ENCODE measurements around the gene C20orf204. TPM values are rescaled to one million over a fixed set of nuclear protein-coding genes. Genes with fewer than 3 reads are reported as not detected.
A peak's percentile ranks its signal among the peaks of the same experiment; 100 is the strongest.

The C20orf204 gene
- total RNA-seq, 4 donors from 2014 or later: 0.26 to 0.57 (median 0.57) TPM; not detected in 1

DNA sequence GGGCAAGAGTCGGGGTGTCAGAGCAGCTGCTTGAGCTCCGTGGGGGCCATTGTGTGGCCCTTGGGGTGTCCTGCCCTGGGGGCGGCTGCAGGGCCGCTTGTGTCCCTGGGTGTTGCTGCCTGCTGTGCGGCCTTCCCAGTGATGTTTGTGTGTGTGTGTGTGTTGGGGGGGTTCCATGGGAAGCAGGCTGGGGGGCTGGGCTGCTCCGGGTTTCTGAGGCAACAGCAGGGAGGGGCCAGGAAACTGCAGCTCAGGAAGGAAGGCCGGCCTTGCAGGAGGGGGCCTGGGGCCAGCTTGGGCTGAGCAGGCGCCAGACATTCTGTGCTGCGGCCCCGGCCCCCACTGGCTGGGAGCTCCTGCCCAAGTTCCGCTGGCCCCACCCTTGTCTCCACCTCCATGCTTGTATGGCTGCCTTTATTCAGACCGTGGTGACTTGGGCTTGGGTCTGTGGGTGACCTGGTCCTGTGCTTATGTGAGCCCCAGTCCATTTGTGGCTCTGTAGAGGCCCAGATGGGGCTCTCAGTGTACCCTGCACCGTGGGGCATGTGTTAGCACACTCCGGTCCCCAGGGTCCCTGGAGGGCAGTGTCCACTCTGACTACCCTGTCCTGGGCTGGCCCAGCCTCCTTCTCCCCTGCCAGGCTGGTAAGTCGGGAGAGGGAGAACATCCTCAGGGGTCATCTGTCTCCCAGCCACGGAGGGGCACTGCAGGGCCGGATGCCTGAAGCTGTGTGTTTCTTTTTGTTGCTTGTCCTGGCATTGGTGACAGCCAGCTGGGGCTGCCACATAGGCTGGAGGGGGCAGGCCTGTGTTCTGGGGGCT lies 18.1 kb downstream of the C20orf204 start:
- no peaks in the 10 kb centered on the region for H3K9me3 ChIP-seq
- WGBS, 2 donors: 12 to 26% methylated on average over 5 to 6 of the region's 17 CpGs
- intact Hi-C loops (cut with DNase I): no loop called here
- no peak for DNase-seq
- no peaks in the 10 kb centered on the region for H3K36me3 ChIP-seq
- peak overlapping the region in 2 of 4 donors; percentile 11 to 32 for H3K4me3 ChIP-seq
- peaks cover 34 to 87% (median 43%) of the 10 kb centered on the region in 3 donors for H3K4me1 ChIP-seq
- H3K27me3 ChIP-seq: peaks cover 0 to 81% (median 10%) of the 10 kb centered on the region in 4 donors
- TF ChIP-seq POLR2A (IDR thresholded peaks at IDR 0.05): peak in 1 of 4 donors; percentile 26
- TF ChIP-seq, protein P1, sequence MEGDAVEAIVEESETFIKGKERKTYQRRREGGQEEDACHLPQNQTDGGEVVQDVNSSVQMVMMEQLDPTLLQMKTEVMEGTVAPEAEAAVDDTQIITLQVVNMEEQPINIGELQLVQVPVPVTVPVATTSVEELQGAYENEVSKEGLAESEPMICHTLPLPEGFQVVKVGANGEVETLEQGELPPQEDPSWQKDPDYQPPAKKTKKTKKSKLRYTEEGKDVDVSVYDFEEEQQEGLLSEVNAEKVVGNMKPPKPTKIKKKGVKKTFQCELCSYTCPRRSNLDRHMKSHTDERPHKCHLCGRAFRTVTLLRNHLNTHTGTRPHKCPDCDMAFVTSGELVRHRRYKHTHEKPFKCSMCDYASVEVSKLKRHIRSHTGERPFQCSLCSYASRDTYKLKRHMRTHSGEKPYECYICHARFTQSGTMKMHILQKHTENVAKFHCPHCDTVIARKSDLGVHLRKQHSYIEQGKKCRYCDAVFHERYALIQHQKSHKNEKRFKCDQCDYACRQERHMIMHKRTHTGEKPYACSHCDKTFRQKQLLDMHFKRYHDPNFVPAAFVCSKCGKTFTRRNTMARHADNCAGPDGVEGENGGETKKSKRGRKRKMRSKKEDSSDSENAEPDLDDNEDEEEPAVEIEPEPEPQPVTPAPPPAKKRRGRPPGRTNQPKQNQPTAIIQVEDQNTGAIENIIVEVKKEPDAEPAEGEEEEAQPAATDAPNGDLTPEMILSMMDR (IDR thresholded peaks at IDR 0.05): peak in 1 of 6 experiments; percentile 17
- peak overlapping the region; percentile 33 to 82 (median 62) for H3K27ac ChIP-seq

- DNase-seq: no peak
- peak overlapping the region; percentile 24 to 83 (median 70) for H3K27ac ChIP-seq
- intact Hi-C loops (cut with DNase I): no loop called here
- H3K4me3 ChIP-seq: no peak overlapping the region
- peaks cover 29 to 75% (median 43%) of the 10 kb centered on the region in 3 donors for H3K4me1 ChIP-seq
- TF ChIP-seq, protein P1 (IDR thresholded peaks at IDR 0.05): no peak
- no peak for TF ChIP-seq POLR2A (IDR thresholded peaks at IDR 0.05)
- H3K27me3 ChIP-seq: peaks cover 0 to 68% (median 4%) of the 10 kb centered on the region in 4 donors
- WGBS, 2 donors: 61 to 69% methylated on average over 3 to 8 of the region's 9 CpGs
- no peaks in the 10 kb centered on the region for H3K9me3 ChIP-seq
- no peaks in the 10 kb centered on the region for H3K36me3 ChIP-seq
Observed at GRCh38 chr20:64055396-64055892, 19.5 kb downstream of the C20orf204 start.

- Histone ChIP-seq H3K4me3 (peak overlapping the region in 1 of 4 donors; percentile 49), H3K27me3 (peaks cover 0 to 62% (median 2%) of the 10 kb centered on the region in 4 donors), H3K27ac (peak overlapping the region; percentile 24 to 83 (median 70)), H3K36me3 (no peaks in the 10 kb centered on the region), H3K9me3 (no peaks in the 10 kb centered on the region), H3K4me1 (peaks cover 29 to 69% (median 43%) of the 10 kb centered on the region in 3 donors)
- 75% methylated on average over 7 of the region's 22 CpGs; no CpG with 5 or more reads in 1 of the 2 donors for WGBS, 2 donors
- TF ChIP-seq, protein P1 (IDR thresholded peaks at IDR 0.05): peak in 2 of 6 experiments; percentile 6 to 10
- no peak for TF ChIP-seq POLR2A (IDR thresholded peaks at IDR 0.05)
- no peak for DNase-seq
- intact Hi-C loops (cut with DNase I): no loop called here
Observed at GRCh38 chr20:64055893-64056638, 20.1 kb downstream of the C20orf204 start.

DNA sequence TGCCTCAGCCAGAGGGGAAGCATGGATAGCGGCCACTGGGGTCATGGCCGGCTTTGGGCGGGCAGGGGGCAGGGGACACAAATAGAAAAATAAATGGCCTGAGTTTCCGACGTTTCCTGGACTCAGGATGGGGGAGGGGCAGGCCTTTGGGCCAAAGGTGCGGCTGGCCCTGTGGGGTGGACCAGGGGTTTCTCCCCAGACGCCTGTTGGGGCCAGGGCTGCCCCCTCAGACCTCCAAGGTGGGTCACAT lies 20.6 kb downstream of the C20orf204 start:
- Histone ChIP-seq H3K4me1 (peaks cover 29 to 67% (median 43%) of the 10 kb centered on the region in 3 donors), H3K9me3 (no peaks in the 10 kb centered on the region), H3K36me3 (no peaks in the 10 kb centered on the region), H3K27me3 (peaks cover 0 to 57% (median 2%) of the 10 kb centered on the region in 4 donors), H3K4me3 (peak overlapping the region in 1 of 4 donors; percentile 49), H3K27ac (peak overlapping the region; percentile 28 to 83 (median 60))
- TF ChIP-seq POLR2A (IDR thresholded peaks at IDR 0.05): no peak
- TF ChIP-seq, protein P1 (IDR thresholded peaks at IDR 0.05): no peak
- DNase-seq: no peak
- WGBS, 2 donors: 25% methylated on average over 5 of the region's 7 CpGs; no CpG with 5 or more reads in 1 of the 2 donors
- intact Hi-C loops (cut with DNase I): no loop called here

Data from esophagus squamous epithelium (tissue), 5 donors.